Spleen (tissue), 11 donors: ENCODE measurements around the gene ISY1. TPM values are rescaled to one million over a fixed set of nuclear protein-coding genes. Genes with fewer than 3 reads are reported as not detected.

ENCODE experiments used
- DNase-seq: peaks from one replicate; pipeline ENCODE4 v3.0.0-alpha.2; 2020
- H3K27ac ChIP-seq, 8 donors: fragments of 200-600 bp; sonication (generic) in 7 of 8; 1 replicate in 4 of 8; 2 replicates in 4 of 8; pipeline versions ENCODE4 v1.5.0 to v1.8.0; 2016 to 2021; ENCODE audit warnings: inconsistent platforms in 4 of 8, mild to moderate bottlenecking in 4 of 8, moderate library complexity in 1 of 8
- H3K27me3 ChIP-seq, 7 donors: fragments of 200-600 bp; sonication (generic) in 6 of 7; replicated peaks in 1 of 7; 1 replicate in 4 of 7; 2 replicates in 3 of 7; pipeline versions ENCODE4 v1.5.0 to v1.8.0; 2016 to 2021; ENCODE audit warnings: inconsistent platforms in 3 of 7, mild to moderate bottlenecking in 1 of 7
- H3K36me3 ChIP-seq, 6 donors: fragments of 200-600 bp; sonication (generic) in 5 of 6; 1 replicate in 4 of 6; 2 replicates in 2 of 6; pipeline versions ENCODE4 v1.5.0 to v1.8.0; 2016 to 2021; ENCODE audit warnings: inconsistent platforms in 2 of 6
- H3K4me1 ChIP-seq, 6 donors: fragments of 200-600 bp; sonication (generic) in 5 of 6; 1 replicate in 3 of 6; 2 replicates in 3 of 6; pipeline versions ENCODE4 v1.5.0 to v1.8.0; 2016 to 2021; ENCODE audit warnings: inconsistent platforms in 3 of 6
- H3K4me3 ChIP-seq, 8 donors: fragments of 200-600 bp; sonication (generic) in 7 of 8; 1 replicate in 4 of 8; 2 replicates in 4 of 8; pipeline versions ENCODE4 v1.5.0 to v1.8.0; 2016 to 2021; ENCODE audit warnings: inconsistent platforms in 4 of 8, mild to moderate bottlenecking in 4 of 8, moderate library complexity in 2 of 8
- H3K9me3 ChIP-seq, 8 donors: fragments of 200-600 bp; sonication (generic) in 7 of 8; 1 replicate in 4 of 8; 2 replicates in 4 of 8; pipeline versions ENCODE4 v1.5.0 to v1.8.0; 2016 to 2021; ENCODE audit warnings: inconsistent platforms in 4 of 8
- CTCF ChIP-seq, 11 experiments: fragments of 200-600 bp in 7 of 11; fragments of 450-650 bp in 4 of 11; sonication (generic) in 4 of 11; IDR thresholded peaks in 8 of 11; conservative IDR thresholded peaks in 3 of 11; 1 replicate in 7 of 11; 2 replicates in 4 of 11; pipeline versions ENCODE4 v1.4.0 to v1.8.0; 2016 to 2021; ENCODE audit warnings: antibody characterized with exemption in 11 of 11, inconsistent platforms in 4 of 11, mild to moderate bottlenecking in 1 of 11
- POLR2A ChIP-seq, 3 donors: fragments of 450-650 bp; IDR thresholded peaks; one replicate each; pipeline ENCODE4 v1.5.1; 2017; ENCODE audit warnings: antibody characterized with exemption in 3 of 3, mild to moderate bottlenecking in 1 of 3
- POLR2AphosphoS5 ChIP-seq, 3 donors: sonication (generic); formaldehyde crosslinking; IDR thresholded peaks; one replicate each; pipeline ENCODE4 v1.5.1; 2017; ENCODE audit warnings: antibody characterized with exemption in 3 of 3
- WGBS, 5 donors: extraction: QIAGEN DNeasy Blood & Tissue Kit in 3 of 5; methylation state at CpG; one replicate each; pipeline versions ENCODE4 v1.1.5 to v1.1.7; 2013 to 2018; 5-methylcytosine and 5-hydroxymethylcytosine counted together
- intact Hi-C: fragments of 100-400 bp; cut with DNase I; formaldehyde crosslinking; loops from one replicate; pipeline ENCODE4 v1.15.0; 2023; ENCODE audit warnings: low total_unique reads
- polyA plus RNA-seq, 3 donors: library from polyadenylated mRNA; stranded (reverse); fragments of 200-250 nt; gene quantifications; one replicate each; pipeline ENCODE4 v1.2.1, GENCODE V29; 2013
- total RNA-seq, 7 donors: library from RNA; depleted of rRNA in 3 of 7; stranded (reverse); fragments of >200 nt in 3 of 7; fragmentation: NEBNext Ultra II Directional in 4 of 7; extraction: Animal tissue kit (Norgen Biotek cat#: 25700) in 4 of 7; gene quantifications; one replicate each; pipeline versions ENCODE4 v1.1.0 to v1.2.1, GENCODE V29; 2016 to 2021
- donor health status: healthy with polysubstance abuse.
- donor health status: DM: no; HTN: no; CAD: no; lungs with moderate emphysema.
- donor health status: DM: no; HTN: no; CAD: no.
- donor health status: Bipolar disorder and iron deficiency.
- donor health status: healthy.
- donor health status: DM: no; HTN: no; CAD: no.
- donor health status: DM: yes; HTN: yes; CAD: no.

The ISY1 gene
- total and polyA plus RNA-seq, 10 donors: 21.4 to 33.8 (median 27.5) TPM

DNA sequence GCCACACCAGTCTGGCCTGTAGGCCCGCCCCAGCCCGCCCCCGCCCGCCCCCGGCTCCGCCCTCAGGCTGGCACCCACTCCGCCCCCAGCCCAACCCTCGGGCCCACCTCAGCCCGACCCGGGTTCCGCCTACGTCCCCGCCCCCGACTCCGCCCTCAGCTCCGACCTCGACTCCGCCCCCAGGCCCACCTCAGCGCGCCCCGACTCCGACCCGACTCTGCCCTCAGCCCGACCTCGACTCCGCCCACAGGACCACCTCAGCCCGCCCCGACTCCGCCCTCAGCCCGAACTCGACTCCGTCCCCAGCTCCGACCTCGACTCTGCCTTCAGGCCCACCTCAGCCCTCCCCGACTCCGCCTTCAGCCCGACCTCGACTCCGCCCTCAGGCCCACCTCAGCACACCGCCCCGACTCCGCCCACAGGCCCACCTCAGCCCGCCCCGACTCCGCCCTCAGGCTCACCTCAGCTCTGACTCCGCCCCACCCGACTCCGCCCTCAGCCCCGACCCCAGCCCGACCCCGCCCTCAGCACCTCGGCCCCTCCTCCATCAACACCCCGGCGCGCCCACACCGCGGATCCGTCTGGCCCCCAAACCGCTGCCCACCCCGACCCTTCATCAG is 39.0 kb downstream of the ISY1 start, which contains the start of gene RAB43:
Gene RAB43 (minus strand): TSS at position 13 of the 620 bp plus-strand sequence. CDS start 315 bp downstream, outside the sequence.
- no peak for TF ChIP-seq CTCF (IDR thresholded peaks at IDR 0.05 in 8 of 11, conservative IDR thresholded peaks at IDR 0.05 in 3 of 11)
- TF ChIP-seq POLR2A (IDR thresholded peaks at IDR 0.05): no peak
- Histone ChIP-seq H3K36me3 (peaks cover 0 to 38% (median 0%) of the 10 kb centered on the region in 6 donors), H3K4me3 (peak within 1 kb of the TSS; percentile 65 to 94 (median 84)), H3K27ac (peak within 1 kb of the TSS; percentile 87 to 97 (median 94)), H3K9me3 (no peaks in the 10 kb centered on the region), H3K4me1 (peaks cover 29 to 57% (median 50%) of the 10 kb centered on the region in 6 donors), H3K27me3 (no peaks in the 10 kb centered on the region)
- 3 to 8% (median 7%) methylated on average over 39 to 60 of the region's 60 CpGs for WGBS, 5 donors
- peak; percentile 95 for DNase-seq
- intact Hi-C loops: no loop called here

DNA sequence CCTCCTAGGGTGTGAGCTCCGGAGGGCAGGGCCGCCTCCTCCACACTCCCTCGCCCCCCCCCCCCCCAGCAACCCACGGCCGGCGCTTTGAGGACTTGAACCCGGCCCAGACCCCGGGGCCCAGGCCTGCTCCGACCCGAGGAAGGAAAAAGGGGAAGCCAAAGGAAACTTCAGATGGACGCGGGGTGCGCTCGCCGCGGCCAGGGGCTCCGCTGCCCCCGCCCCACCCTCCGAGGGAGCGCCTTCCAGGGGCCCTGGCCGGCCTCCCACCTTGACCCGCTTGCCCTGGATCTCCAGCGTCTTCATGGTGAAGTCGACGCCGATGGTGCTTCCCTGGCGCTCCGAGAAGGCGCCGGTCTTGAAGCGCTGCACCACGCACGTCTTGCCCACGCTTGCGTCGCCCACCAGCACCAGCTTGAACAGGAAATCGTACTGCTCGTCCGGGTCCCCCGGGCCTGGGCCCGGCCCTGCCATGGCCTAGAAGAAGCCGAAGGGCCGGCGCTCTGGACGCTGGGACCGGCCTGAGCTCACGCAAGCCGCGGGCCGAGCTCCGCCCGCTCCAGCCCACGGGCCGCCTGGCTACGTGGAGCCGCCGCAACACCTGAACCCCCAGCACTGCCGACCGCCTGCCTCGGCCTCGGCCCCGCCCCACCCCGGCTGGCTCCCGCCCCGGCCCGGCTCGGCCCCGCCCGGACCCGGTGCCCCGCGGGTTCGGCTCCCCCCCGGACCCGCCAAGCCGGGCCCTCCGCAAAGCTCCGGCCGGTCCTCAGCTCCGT is 39.7 kb downstream of the ISY1 start:
- WGBS, 5 donors: 0 to 2% (median 1%) methylated on average over 16 to 79 of the region's 80 CpGs
- TF ChIP-seq POLR2AphosphoS5 (IDR thresholded peaks at IDR 0.05) (peak; percentile 46 to 74 (median 59)), POLR2A (IDR thresholded peaks at IDR 0.05) (no peak)
- Histone ChIP-seq H3K9me3 (no peaks in the 10 kb centered on the region), H3K4me1 (peaks cover 36 to 64% (median 57%) of the 10 kb centered on the region in 6 donors), H3K36me3 (peaks cover 0 to 31% (median 0%) of the 10 kb centered on the region in 6 donors), H3K4me3 (peak overlapping the region; percentile 65 to 94 (median 84)), H3K27me3 (no peaks in the 10 kb centered on the region), H3K27ac (peak overlapping the region; percentile 87 to 97 (median 94))
- DNase-seq: no peak
- intact Hi-C loops: no loop called here

DNA sequence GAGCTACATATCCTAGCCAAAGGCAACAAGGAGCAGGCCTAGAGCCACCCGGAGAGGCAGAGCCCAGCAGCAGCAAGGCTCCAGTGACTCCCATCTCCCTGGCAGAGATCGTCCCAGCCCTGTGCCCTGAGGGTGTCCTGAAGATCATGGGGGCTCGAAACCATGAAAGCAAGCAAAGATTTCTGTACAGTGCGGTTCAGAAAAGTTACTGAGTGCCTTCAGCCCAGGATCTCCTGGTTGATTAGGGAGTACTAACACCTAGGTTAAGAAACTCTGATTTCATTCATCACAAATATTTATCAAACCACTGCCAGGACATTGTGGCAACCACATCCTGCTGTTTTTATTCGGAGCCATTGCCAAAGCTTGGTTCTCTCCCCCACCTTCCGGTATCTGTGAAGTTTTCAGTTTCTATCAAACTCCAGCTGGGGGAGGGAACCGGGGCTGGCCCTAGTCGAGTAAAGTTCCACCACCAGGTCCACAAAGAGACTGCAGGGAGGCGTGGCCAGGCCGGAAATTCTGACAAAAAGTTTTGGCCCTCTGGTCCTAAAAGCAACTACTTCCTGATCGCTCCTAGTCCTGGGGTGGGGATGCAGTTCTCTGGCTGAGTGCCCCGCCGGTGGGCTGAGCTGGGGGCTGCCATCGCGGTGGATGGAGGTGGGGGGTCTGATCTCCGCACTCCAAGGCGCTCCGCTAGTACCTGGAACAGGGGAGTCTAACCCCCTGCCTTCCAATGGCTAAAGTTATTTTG is 40.4 kb downstream of the ISY1 start:
- Histone ChIP-seq H3K4me1 (peaks cover 44 to 72% (median 64%) of the 10 kb centered on the region in 6 donors), H3K27me3 (no peaks in the 10 kb centered on the region), H3K4me3 (peak overlapping the region; percentile 65 to 94 (median 84)), H3K27ac (peak overlapping the region; percentile 87 to 97 (median 94)), H3K9me3 (no peaks in the 10 kb centered on the region), H3K36me3 (peaks cover 0 to 29% (median under 1%) of the 10 kb centered on the region in 6 donors)
- DNase-seq: peak; percentile 97
- intact Hi-C loops: no loop called here
- TF ChIP-seq POLR2A (IDR thresholded peaks at IDR 0.05) (peak; percentile 57 to 83 (median 82)), POLR2AphosphoS5 (IDR thresholded peaks at IDR 0.05) (peak; percentile 85 to 93 (median 87)), CTCF (IDR thresholded peaks at IDR 0.05 in 8 of 11, conservative IDR thresholded peaks at IDR 0.05 in 3 of 11) (peak in 10 of 11 experiments; percentile 38 to 77 (median 50))
- WGBS, 5 donors: 0 to 2% (median 1%) methylated on average over 15 to 18 of the region's 18 CpGs

DNA sequence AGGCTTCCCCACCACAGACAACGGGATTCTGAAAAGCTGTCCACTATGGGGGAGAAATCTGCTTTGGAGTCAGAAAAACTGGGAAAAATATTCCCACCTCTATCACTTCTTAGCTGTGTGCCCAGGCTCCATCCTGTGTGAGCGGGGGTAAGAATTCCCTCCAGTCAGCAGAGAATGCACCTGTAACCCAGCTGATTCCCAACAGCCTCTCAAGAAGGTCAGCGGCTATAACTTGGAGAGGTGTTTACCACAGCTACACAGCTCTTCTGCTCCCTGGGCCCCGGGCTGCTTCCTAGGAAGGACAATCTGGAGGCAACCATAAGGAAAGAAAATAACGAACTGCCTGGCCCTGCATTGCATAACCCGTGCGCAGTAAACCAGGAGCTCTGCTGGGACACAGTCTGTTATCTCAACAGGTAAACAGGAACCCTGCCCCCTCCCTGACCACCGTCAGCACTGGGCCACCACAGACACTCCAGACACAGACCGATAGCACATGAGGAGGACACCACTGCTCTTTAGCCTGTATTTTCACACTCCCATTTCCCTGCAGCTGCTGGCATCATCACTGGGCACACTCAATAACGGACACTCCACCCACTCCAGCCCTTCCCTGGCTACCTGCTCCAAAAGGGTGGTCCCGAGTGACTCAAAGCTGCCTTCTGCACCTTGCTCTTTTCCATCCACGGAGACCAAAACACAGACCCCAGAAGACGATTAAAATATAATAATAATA is 41.3 kb downstream of the ISY1 start:
- WGBS, 5 donors: 35 to 41% (median 38%) methylated on average over 13 of the region's 13 CpGs
- peak in 1 of 3 donors; percentile 23 for TF ChIP-seq POLR2AphosphoS5 (IDR thresholded peaks at IDR 0.05)
- no peak for TF ChIP-seq CTCF (IDR thresholded peaks at IDR 0.05 in 8 of 11, conservative IDR thresholded peaks at IDR 0.05 in 3 of 11)
- H3K36me3 ChIP-seq: peaks cover 0 to 38% (median 4%) of the 10 kb centered on the region in 6 donors
- peak overlapping the region; percentile 20 to 97 (median 94) for H3K27ac ChIP-seq
- intact Hi-C loops: no loop called here
- H3K9me3 ChIP-seq: no peaks in the 10 kb centered on the region
- H3K4me1 ChIP-seq: peaks cover 44 to 81% (median 70%) of the 10 kb centered on the region in 6 donors
- H3K27me3 ChIP-seq: no peaks in the 10 kb centered on the region
- H3K4me3 ChIP-seq: peak overlapping the region; percentile 65 to 94 (median 84)
- peak; percentile 81 for DNase-seq
